Hematopoietic multipotent progenitor cell treated with erythropoietin and hydrocortisone succinate and interleukin-3 and kit ligand, for 4 days (in vitro differentiated cells): ENCODE results near the gene ACOT8.
"Not testable (repeated sequence)": the region's sequence is repeated elsewhere in the genome, so short reads cannot be mapped to it uniquely, and the experiment has no call there.

ENCODE experiments used
- DNase-seq: peaks from one replicate; pipeline ENCODE4 v3.0.0-alpha.2; 2015

The ACOT8 gene

GRCh38 chr20:45851501-45851900 is 5.7 kb downstream of the ACOT8 start:
- no peak for DNase-seq

GRCh38 chr20:45850926-45851325 is 6.3 kb downstream of the ACOT8 start:
- peak; percentile 81 for DNase-seq

GRCh38 chr20:45850238-45850637 is 7.0 kb downstream of the ACOT8 start:
- no peak for DNase-seq

GRCh38 chr20:45848969-45849582 is 8.1 kb downstream of the ACOT8 start:
- no peak for DNase-seq

GRCh38 chr20:45848421-45848820 is 8.8 kb downstream of the ACOT8 start:
- DNase-seq: no peak

GRCh38 chr20:45845452-45845851 is 11.7 kb downstream of the ACOT8 start:
- DNase-seq: no peak

GRCh38 chr20:45843506-45843905 is 13.7 kb downstream of the ACOT8 start:
- DNase-seq: no peak

GRCh38 chr20:45842169-45842812 is 14.9 kb downstream of the ACOT8 start:
- DNase-seq: peak; percentile 56

- no peak for DNase-seq
Observed at GRCh38 chr20:45841407-45842129, 15.6 kb downstream of the ACOT8 start.

GRCh38 chr20:45840700-45841198 is 16.4 kb downstream of the ACOT8 start:
- no peak for DNase-seq

- DNase-seq: peak; percentile 78
Observed at GRCh38 chr20:45836841-45837240, 20.4 kb downstream of the ACOT8 start.

GRCh38 chr20:45835825-45836224 is 21.4 kb downstream of the ACOT8 start:
- DNase-seq: no peak

- peak; percentile 63 for DNase-seq
Observed at GRCh38 chr20:45835329-45835765, 21.8 kb downstream of the ACOT8 start.

GRCh38 chr20:45834797-45835161 is 22.4 kb downstream of the ACOT8 start:
- no peak for DNase-seq

GRCh38 chr20:45833883-45834796 is 23.1 kb downstream of the ACOT8 start:
- DNase-seq: no peak

GRCh38 chr20:45833030-45833882 is 23.9 kb downstream of the ACOT8 start, which contains the start of gene SNX21:
Gene SNX21 (plus strand): TSS chr20:45833799. CDS start chr20:45833920, 121 bp downstream.
- peak; percentile 39 for DNase-seq

GRCh38 chr20:45832619-45833018 is 24.6 kb downstream of the ACOT8 start:
- DNase-seq: peak; percentile 62

- DNase-seq: not testable (repeated sequence)
Observed at GRCh38 chr20:45829673-45830106, 27.5 kb downstream of the ACOT8 start.

GRCh38 chr20:45828589-45828988 is 28.6 kb downstream of the ACOT8 start:
- DNase-seq: no peak

GRCh38 chr20:45827712-45828111 is 29.5 kb downstream of the ACOT8 start:
- DNase-seq: no peak

GRCh38 chr20:45827030-45827652 is 30.1 kb downstream of the ACOT8 start, which contains the start of gene TNNC2:
Gene TNNC2 (minus strand): TSS chr20:45827312. CDS start chr20:45827248, 64 bp downstream.
- DNase-seq: no peak
